Stimulated activated CD4-positive, alpha-beta T cell treated with anti-CD3 and anti-CD28 coated beads, TNF-alpha, amount 100 ng/mL, for 1 hour (primary cell): ENCODE results near the gene ADCY7.
"Not testable (repeated sequence)": the region's sequence is repeated elsewhere in the genome, so short reads cannot be mapped to it uniquely, and the experiment has no call there.

Experiments
- DNase-seq, 3 donors: peaks; one replicate each; pipeline ENCODE4 v3.0.0-alpha.2; 2020; ENCODE audit warnings: low read depth in 3 of 3, low spot score in 1 of 3

Gene ADCY7

DNA sequence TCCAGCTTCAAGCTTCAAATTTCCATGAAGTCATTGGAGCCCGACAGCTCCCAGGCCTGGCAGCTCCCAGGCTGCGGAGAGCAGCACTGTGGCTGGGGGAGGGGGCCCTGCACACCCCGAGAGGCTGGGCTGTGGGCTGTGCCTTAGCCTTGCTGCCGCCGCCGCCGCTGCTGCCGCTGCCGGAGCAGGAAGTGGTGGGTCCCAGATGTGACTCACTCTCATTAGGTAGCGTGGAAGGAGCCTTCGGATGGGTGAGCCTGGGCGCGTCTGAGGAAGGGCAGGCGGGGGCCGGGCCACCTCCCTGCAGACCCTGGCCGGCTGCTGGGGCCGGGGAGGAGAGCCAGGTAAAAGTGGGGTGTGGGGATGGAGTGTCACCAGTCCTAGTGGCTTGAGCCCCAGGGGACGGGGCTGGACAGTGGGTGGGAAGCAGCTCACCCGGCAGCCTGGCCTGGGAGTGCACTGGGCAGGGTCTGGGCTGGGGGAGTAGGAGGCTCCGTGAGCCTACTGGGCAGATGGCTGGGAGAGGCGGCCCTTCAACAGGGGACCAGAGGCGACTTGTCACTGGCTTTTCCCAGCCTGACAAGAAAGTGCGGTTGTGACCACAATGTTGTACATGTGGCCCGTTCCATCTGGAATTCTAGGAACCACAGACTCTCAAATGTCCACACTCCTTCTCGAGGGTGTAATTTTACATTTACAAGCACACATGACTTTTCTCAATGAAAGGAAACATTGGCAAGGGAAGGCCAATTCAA, at the start of gene ADCY7:
Gene ADCY7 (plus strand): TSS at position 215 of the 755 bp plus-strand sequence. CDS start 21,629 bp downstream, outside the sequence.
- DNase-seq, result peak; percentile 64 to 76 (median 67)

DNA sequence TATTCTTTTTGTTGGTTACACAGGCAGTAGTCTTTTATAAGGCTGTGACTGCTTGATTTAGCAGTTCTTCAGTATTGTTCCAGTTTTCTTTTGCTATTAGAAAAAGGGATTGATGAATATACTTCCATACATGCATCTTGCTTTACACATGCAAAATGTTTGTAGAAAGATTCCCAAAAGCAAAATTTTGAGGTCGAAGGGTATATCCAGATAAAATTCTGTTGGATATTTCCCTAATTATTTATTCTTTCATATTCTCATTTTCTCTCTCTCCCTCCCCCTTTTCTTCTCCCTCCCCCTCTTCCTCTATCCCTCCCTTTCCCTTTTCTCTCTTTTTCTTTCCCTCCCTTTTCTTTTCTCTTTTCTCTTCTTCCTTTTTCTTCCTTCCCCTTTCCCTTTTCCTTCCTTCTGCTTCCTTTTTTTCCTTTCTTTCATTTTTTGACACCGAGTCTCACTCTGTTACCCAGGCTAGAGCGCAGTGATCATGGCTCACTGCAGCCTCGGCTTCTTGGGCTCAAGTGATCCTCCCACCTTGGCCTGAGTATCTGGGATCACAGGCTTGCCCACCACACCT, 46.9 kb upstream of the ADCY7 start:
- no peak for DNase-seq

DNA sequence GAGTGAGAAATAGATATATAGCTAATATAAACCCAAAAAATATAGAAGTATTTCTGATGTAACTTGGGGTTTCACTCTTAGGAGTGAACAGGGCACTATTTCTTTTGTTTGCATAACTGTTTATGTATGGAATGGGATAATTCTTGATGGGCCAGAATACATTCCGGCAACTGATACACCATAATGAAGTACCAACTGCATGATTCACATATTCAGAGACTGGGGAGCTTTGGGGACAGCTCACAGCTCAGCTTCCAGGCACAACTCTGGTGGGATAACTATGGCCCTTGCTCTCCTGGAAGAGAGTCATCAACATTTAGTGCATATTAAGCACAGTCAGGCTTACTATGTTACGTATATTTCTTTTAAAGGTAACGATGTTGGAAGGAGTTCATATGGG, 42.1 kb upstream of the ADCY7 start:
- DNase-seq, result no peak

DNA sequence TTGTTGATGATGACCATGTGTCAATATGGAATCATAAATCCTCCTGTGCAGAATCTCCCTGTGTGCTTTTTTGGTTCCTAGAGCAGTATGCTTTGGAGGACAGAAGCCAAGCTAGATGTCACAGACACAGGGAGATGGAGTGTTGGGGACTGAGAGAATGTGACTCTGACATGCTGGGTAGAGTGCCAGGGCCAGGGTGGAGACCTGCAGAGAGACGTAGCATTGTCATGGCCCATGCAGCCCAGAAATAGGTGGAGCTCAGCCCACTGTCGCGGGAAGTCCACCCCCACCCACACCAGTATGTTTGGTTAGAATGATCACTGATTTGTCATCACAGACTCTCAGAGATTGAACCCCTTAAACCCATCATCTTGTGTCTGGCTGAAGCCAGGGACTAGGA, 39.2 kb upstream of the ADCY7 start:
- no peak for DNase-seq

DNA sequence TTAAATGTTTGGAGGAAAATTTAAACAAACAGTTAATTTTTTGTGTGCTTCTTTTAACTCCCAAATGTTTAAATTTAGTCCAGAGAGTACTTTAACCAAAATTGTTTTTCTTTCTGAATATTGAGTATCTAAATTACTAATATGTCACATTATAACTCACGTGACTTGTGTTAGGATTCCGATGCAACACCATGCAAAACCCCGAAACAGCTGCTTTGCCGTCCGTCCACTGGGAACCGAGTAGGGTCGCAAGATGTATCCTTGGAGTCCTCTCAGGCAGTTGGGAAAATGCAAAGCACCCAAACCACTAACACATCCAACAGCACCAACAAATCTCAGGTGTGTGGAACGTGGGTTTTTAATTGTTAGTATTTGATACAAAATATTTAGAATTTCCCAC, 38.7 kb upstream of the ADCY7 start:
- no peak for DNase-seq

DNA sequence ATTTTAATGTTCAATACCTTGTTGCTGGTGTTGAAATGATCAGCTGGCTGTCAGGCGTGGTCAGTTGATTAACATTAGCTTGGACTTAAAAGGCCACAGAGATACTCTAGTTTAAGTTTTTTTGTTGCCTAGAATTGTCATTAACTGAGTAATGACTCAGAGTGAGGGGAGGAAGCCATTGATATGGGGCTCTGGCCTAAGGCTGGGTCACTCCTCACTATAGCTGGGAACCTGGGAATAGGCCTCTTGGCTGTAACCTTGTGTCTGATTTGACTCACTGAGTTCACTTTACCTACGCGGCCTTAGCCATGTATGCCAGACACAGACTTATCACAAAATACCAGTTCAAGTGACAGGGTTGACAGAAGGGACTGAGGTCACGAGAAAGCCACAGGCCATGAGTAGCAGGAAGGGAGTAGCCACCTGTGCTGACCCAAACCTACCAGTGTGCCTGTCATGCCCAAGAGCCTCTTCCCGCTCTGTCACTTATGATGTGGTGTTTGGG, 37.9 kb upstream of the ADCY7 start:
- no peak for DNase-seq

DNA sequence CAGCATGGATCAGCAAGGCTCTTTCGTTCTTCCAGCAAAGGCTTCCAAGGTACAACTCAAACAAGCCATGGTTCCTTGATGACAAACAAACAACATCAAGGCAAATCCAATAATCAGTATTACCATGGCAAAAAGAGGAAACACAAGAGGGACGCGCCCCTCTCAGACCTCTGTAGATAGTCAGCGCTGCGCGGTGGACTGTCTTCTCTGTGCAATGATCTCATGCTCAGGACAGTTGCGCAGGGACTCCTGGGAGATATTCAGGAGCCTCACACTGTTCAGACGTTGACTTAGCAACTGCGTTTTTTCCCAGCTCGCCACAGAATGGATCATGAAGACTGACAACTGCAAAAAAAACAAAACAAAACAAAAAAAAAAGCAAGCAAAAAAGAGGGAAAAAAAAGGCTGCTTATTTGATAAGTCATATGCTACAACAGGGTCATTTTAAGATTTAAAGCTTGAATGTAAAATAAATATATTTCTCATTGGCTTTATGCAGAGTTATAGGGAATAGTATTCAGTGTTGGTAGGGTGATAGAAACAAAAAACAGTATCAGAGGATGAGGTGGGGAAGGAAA, 37.1 kb upstream of the ADCY7 start:
- no peak for DNase-seq

DNA sequence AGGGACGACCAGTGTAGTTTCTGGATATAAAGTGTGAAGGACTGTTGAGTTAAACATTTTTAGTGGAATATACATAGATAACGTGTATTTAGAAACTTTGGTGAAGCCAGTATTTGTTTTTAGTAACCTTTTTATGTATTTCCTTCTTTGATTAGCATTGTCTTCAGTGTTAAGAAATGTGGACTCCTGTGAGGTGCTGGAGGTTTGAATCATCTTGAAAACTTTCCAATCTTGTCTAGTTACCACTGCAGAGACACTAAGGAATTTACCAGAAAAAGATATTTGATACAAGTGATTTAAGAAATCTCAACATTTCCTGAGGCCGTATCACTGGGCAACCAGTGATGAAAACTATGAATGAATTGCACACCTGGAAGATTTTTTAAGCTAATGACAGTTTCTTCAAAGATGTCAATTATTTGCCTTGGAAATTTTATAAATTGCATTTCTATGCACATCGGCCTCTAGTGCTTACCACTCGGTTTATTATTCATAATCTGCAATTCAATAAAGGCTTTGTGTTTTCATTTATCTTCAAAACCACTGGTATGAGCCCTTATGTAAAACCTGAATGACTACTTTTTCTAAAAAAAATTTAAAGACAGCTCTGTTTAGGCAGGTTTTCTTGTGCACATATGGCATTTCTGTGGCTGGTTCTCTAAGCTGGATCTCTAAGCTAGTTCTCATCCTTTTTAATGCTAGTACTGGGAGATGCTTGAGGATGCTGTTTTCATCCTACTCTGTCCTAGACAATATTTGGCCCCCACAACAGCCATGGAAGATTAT, 31.4 kb upstream of the ADCY7 start:
- DNase-seq, result no peak

DNA sequence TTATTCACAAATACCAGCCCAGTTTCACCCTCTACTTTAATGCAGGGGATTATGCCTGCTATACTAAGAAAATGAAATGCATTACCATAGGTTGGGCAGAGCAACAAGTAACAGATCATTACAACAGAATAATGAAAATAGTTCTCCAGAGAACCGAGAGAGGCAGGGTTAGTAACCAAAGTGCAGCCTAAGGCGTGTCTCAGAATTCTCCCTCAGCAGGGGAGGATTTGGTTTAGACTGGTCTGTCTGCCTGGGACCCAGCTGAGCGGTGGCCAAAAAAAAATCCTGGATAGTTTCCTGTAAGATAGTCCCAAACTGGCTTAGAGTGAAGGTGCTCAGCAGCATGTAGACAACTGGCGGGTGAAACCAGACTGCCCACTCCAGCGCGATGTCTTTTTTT, 30.8 kb upstream of the ADCY7 start:
- no peak for DNase-seq

DNA sequence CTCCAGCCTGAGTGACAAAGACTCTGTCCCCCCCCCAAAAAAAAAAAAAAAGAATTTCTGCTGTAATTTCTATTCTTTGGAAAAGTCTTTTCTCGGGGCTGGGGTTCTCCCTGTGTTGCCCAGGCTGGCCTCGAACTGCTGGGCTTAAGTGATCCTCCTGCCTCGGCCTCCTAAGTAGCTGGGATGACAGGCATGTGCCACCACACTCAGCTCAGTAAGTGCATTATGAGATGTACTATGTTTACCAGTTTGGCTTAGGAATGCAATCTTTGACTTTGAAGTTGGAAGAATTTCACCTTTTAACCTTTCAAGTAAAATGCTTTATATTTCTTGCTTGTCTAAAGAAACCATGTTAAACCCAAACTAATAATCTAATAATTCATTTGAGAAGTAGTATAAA, 28.0 kb upstream of the ADCY7 start:
- DNase-seq, result no peak

DNA sequence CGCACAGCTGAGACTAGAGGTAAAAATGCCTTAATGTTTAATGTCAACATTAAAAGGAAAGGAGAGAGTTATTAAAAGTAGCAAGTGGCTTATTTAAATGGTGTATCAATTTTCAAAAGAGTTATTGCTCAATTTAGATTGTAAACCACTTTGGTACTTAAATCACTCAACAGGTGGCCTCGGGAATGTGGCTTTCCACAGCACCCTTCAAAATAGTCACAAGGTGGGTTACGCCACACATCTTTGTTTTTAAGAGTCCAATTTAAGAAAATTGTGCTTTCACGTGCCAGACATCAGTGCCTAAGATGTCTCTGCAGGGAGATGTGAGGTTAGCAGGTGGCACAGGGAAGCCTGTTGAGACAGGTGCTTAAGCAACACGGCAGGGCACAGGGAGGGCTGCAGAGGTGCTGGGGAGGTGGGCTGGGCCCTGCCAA, 27.5 kb upstream of the ADCY7 start:
- no peak for DNase-seq

DNA sequence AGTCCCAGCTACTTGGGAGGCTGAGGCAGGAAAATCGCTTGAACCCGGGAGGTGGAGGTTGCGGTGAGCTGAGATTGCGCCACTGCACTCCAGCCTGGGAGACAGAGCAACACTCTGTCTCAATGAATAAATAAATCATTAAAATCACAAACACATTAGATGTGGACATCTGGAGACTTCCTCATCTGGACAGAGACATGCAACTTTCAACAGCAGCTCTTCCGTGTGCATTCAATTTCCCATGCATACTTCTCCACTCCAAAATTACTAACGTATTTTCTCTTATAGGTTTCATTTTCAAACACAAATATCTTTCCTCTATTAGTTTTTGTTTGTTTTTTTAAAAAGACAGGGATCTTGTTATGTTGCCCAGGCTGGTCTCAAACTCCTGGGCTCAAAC, 23.3 kb upstream of the ADCY7 start:
- DNase-seq, result not testable (repeated sequence)

DNA sequence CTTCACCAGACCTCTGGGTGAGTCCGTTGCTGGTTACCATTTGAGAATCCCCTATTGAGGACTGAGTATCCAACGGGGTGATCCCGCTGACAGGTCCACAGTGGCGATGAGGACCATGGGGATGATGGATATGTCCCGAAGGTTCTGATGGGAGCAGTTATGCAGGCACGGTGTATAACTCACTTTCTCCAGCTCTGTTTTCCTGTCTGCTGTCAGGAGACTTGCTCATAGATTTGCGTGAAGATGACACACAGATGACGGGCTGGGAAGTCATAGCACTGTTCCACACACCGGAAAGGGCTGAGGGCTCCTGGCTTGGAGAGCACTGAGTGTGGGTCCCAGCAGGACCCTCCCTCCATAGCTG, 22.2 kb upstream of the ADCY7 start:
- DNase-seq, result no peak

DNA sequence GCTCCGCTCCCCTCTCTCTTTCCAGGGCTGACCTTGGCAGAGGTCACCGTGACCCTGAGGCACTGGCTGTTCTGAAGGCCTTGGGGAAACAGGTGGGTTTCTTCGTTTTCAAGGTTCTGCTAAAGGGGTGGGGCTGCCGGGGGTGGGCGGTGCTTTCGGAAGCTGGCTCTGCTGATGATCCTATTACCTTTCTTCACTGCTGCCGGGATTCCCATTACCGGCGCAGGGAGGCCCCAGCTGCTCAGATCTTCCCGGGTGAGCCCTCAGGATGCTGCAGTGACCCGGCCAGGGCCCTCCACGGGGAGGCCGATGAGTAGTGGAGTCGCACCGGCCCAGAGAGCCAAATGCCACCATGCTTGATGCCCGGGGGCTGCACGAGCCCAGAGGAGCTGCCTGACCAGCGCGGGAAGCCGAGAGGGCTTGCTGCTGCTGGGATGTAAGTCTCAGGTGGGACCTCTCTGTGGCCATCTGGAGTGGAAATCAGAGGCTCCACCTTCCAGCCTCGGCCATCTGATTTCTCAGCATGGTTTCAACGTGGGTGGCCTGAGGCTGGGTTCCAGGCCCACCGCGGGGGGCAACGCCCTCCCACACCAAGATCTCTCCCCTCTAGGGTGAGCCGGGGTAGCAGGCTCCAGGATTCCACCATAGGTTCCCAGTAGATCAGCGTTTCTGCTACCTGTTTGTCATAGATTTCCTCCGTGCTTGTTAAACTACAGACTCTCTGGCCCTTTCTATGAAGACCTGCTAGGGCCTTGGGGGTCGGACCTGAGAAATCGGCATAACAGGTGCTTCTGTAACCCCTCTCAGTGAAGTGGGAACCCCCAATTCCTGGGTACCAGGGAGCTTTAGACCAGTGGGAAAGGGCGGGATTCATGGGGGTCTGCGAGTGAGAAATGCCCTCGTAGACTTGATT, 21.6 kb upstream of the ADCY7 start:
- DNase-seq, result no peak

DNA sequence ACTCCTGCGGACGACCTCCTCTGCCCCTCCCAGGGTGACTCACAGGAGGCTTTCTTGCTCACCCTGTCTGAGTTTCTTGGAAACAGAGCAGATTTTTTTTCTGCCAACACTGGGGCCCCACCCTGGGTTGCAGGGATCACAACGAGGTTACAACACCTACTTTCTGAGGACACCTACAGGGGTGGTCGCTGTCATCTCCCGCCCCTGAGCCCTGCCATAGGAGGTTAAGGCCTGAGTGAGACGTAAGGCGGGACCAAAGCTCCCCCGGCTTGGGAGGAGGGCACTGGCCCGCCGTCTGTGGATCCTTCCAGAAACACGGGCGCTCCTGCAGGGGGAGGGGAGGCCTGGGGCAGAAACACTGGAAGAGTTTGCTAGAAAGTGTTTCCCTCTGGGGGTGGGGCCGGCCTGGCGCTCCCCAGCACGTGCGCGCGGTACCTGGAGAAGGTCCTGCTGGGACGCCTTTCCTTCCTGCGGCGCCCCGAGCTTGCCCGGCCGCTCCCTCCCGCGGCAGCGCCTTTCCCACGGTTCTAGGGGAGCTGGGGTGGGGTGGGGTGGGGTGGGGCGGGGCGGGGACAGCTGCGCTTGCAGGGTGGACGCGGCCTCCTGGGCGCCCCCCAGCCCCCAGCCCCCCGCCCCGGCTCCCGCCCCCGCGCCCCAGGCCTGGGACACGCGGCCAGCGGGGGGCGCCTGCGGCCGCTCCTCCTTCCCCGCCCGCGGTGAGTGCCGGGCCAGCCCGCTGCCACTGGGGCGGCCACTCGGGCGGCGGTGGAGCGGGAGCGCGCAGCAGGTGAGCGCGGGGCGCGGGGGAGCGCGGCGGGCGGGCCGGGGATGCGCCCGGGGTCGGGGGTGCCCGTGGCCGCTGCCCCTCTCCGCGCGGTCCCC, 20.7 kb upstream of the ADCY7 start:
- peak in 1 of 3 donors; percentile 36 for DNase-seq

DNA sequence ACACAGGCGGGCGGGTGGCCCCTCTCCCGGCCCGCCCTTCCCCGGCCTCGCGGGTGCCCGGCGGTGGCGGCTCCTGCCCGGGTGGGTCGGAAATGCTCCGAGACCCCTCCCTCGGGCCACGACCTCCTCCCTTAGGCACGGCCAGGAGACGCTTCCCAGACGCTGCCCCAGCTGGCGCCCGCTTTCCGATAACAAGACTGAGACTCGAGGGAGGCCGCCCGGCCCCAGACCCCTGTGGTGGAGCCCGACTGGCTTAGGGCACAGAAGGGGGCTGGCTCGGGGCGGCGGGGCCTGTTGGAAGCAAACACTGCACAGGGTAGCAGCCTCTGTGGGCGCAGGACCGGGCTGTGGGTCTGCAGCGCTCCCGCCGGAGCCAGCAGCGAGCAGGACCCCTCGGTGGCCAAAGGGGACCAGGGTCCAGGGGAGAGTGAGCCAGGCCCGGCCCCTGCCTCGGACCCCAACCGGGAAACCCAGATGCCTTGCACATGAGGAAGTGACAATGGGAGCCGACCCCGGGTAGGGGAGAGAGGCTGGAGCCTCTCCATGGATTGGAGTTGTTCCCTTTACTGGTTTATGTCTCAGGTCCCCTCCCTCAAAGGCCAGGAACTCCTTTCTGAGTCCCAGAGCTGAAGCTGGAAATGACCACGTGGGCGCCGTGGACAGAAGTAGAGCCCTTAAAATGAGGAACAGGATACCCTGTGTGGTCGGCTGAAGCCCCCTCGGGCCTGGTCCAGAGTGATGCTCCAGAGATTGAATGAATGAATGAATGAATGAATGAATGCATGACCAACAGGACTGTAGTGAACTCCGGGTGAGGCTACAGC, 19.8 kb upstream of the ADCY7 start:
- no peak for DNase-seq

DNA sequence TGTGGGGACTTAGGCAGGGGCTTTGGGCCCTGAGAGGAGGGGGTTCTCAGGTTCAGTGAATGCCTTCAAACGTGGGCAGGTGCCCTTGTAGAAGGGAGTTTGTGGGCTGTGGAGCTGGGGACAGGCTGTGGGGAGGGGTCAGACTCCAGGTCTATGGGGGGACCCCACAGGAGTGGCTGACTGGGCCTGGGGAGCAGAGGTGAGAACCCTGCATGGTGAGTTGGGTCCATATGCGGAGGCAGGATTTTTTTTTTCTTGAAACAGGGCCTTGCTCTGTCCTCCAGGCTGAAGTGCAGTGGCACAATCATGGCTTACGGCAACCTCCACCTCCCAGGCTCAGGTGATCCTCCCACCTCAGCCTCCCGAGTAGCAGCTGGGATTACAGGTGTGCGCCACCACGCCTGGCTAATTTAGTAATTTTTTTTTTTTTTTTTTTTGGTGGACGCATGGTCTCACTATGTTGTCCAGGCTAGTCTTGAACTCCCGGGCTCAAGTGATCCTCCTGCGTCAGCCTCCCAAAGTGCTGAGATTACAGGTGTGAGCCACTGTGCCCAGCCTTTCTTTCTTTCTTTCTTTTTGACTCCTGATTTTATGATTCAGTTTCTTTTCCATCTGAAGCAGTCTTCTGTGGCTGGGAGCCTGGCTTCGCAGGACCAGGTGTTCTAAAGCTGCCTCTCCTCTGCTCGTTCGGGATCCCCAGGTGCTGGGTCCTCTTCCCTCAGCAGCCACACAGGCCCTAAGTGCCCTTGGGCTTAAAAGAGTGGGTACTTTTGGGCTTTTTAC, 19.0 kb upstream of the ADCY7 start:
- no peak for DNase-seq
